GM21825 (cell line): ENCODE results near the gene SKA1.

Source experiments
- ATAC-seq: cut with Tn5 transposase; IDR thresholded peaks from one replicate; pipeline ENCODE4 v1.9.1; 2021; ENCODE audit warnings: mild to moderate bottlenecking, moderate library complexity; ENCODE audit not compliant: unreplicated experiment

Gene SKA1

GRCh38 chr18:50374753-50375391 is at the start of gene SKA1:
Gene SKA1, plus strand, starts transcription at chr18:50375046. Its CDS starts 785 bp downstream, at chr18:50375831.
- ATAC-seq: peak; percentile 95

- no peak for ATAC-seq
Observed at GRCh38 chr18:50327983-50328382, 46.9 kb upstream of the SKA1 start.

GRCh38 chr18:50330176-50330575 is 44.7 kb upstream of the SKA1 start:
- no peak for ATAC-seq

- no peak for ATAC-seq
Observed at GRCh38 chr18:50331691-50332090, 43.2 kb upstream of the SKA1 start.

GRCh38 chr18:50334546-50335152 is 40.2 kb upstream of the SKA1 start:
- peak; percentile 85 for ATAC-seq

GRCh38 chr18:50338122-50338521 is 36.7 kb upstream of the SKA1 start:
- ATAC-seq: no peak

GRCh38 chr18:50338715-50339114 is 36.1 kb upstream of the SKA1 start:
- no peak for ATAC-seq

GRCh38 chr18:50340078-50340477 is 34.8 kb upstream of the SKA1 start:
- no peak for ATAC-seq

- no peak for ATAC-seq
Observed at GRCh38 chr18:50341443-50341842, 33.4 kb upstream of the SKA1 start.

- ATAC-seq: no peak
Observed at GRCh38 chr18:50350699-50351098, 24.1 kb upstream of the SKA1 start.

- peak; percentile 75 for ATAC-seq
Observed at GRCh38 chr18:50356036-50356945, 18.6 kb upstream of the SKA1 start.

GRCh38 chr18:50358844-50359243 is 16.0 kb upstream of the SKA1 start:
- no peak for ATAC-seq

- ATAC-seq: no peak
Observed at GRCh38 chr18:50359806-50360205, 15.0 kb upstream of the SKA1 start.

- ATAC-seq: no peak
Observed at GRCh38 chr18:50360611-50361010, 14.2 kb upstream of the SKA1 start.

GRCh38 chr18:50369672-50370071 is 5.2 kb upstream of the SKA1 start:
- ATAC-seq: no peak

- ATAC-seq: no peak
Observed at GRCh38 chr18:50372743-50373142, 2.1 kb upstream of the SKA1 start.

- no peak for ATAC-seq
Observed at GRCh38 chr18:50373561-50374219, 1.2 kb upstream of the SKA1 start.

- ATAC-seq: no peak
Observed at GRCh38 chr18:50374220-50374752, 560 bp upstream of the SKA1 start.

- ATAC-seq: no peak
Observed at GRCh38 chr18:50377061-50377798, 2.4 kb downstream of the SKA1 start.

GRCh38 chr18:50388988-50389387 is 14.1 kb downstream of the SKA1 start:
- ATAC-seq: no peak
